G401 (cell line): ENCODE measurements around the gene ZNF620. TPM values are rescaled to one million over a fixed set of nuclear protein-coding genes. Genes with fewer than 3 reads are reported as not detected.
A peak's percentile ranks its signal among the peaks of the same experiment; 100 is the strongest.
"Not testable (repeated sequence)": the region's sequence is repeated elsewhere in the genome, so short reads cannot be mapped to it uniquely, and the experiment has no call there.

Experiments
- DNase-seq: peaks from one replicate; pipeline ENCODE4 v3.0.0-alpha.2; 2015; ENCODE audit warnings: low spot score
- in situ Hi-C: cut with HindIII; loops from 2 replicates; pipeline ENCODE4 v1.10.0; 2016; ENCODE audit warnings: low sequenced_read_pairs, mixed read lengths
- total RNA-seq: library from RNA; depleted of rRNA; stranded (reverse); fragments of >200 nt; shearing (Covaris generic); gene quantifications from 2 replicates; pipeline ENCODE4 v1.2.3, GENCODE V29; 2014; rRNA removed

The ZNF620 gene
- total RNA-seq: 5.4 and 10.0 TPM in 2 replicates

GRCh38 chr3:40505599-40506462 is at the start of gene ZNF620:
TSS of gene ZNF620 (plus strand) at chr3:40506039. CDS start at chr3:40506353, 314 bp downstream.
- in situ Hi-C loops: no loop called here

GRCh38 chr3:40456279-40456939 is 49.4 kb upstream of the ZNF620 start:
- no peak for DNase-seq
- in situ Hi-C loops: no loop called here

More at GRCh38 chr3:40505599-40506462, at the start of gene ZNF620:
- DNase-seq: peak; percentile 89

GRCh38 chr3:40456940-40457823 is 48.7 kb upstream of the ZNF620 start, which contains the start of gene RPL14:
TSS of gene RPL14 (plus strand) at chr3:40457339. CDS start at chr3:40457472, 133 bp downstream.
- in situ Hi-C loops: no loop called here
- DNase-seq: peak; percentile 97

- no peak for DNase-seq
- in situ Hi-C loops: no loop called here
Observed at GRCh38 chr3:40458473-40458872, 47.4 kb upstream of the ZNF620 start.

GRCh38 chr3:40460481-40460880 is 45.4 kb upstream of the ZNF620 start:
- DNase-seq, in situ Hi-C loops: not testable (repeated sequence)

GRCh38 chr3:40461161-40461560 is 44.7 kb upstream of the ZNF620 start:
- no peak for DNase-seq
- in situ Hi-C loops: no loop called here

GRCh38 chr3:40462838-40463237 is 43.0 kb upstream of the ZNF620 start:
- DNase-seq, in situ Hi-C loops: not testable (repeated sequence)

GRCh38 chr3:40463579-40463978 is 42.3 kb upstream of the ZNF620 start:
- in situ Hi-C loops: no loop called here
- DNase-seq: no peak

- in situ Hi-C loops: no loop called here
- DNase-seq: no peak
Observed at GRCh38 chr3:40464339-40465110, 41.3 kb upstream of the ZNF620 start.

- in situ Hi-C loops: no loop called here
- no peak for DNase-seq
Observed at GRCh38 chr3:40465111-40465407, 40.8 kb upstream of the ZNF620 start.

GRCh38 chr3:40465456-40465855 is 40.4 kb upstream of the ZNF620 start:
- in situ Hi-C loops: no loop called here
- no peak for DNase-seq

GRCh38 chr3:40468018-40468417 is 37.8 kb upstream of the ZNF620 start:
- in situ Hi-C loops: no loop called here

GRCh38 chr3:40470701-40471100 is 35.1 kb upstream of the ZNF620 start:
- in situ Hi-C loops: no loop called here
- no peak for DNase-seq

More at GRCh38 chr3:40468018-40468417, 37.8 kb upstream of the ZNF620 start:
- DNase-seq: no peak

GRCh38 chr3:40476478-40477470 is 29.1 kb upstream of the ZNF620 start, which contains the start of gene ZNF619:
TSS of gene ZNF619 (plus strand) at chr3:40477122. CDS start at chr3:40477980, 858 bp downstream.
- in situ Hi-C loops: no loop called here
- peak; percentile 83 for DNase-seq

GRCh38 chr3:40477666-40478065 is 28.2 kb upstream of the ZNF620 start:
- in situ Hi-C loops: no loop called here
- DNase-seq: peak; percentile 41

GRCh38 chr3:40487172-40487571 is 18.7 kb upstream of the ZNF620 start:
- in situ Hi-C loops: no loop called here
- DNase-seq: no peak

- DNase-seq: no peak
- in situ Hi-C loops: no loop called here
Observed at GRCh38 chr3:40490916-40491315, 14.9 kb upstream of the ZNF620 start.
